B cell (primary cell): ENCODE measurements around the gene UBE2F. TPM values are rescaled to one million over a fixed set of nuclear protein-coding genes. Genes with fewer than 3 reads are reported as not detected.
"Not testable (repeated sequence)": the region's sequence is repeated elsewhere in the genome, so short reads cannot be mapped to it uniquely, and the experiment has no call there.

Source experiments
- ATAC-seq: fragments of 200-7000 bp; cut with Tn5 transposase; one replicate; pipeline ENCODE4 v1.10.0; 2021; ENCODE audit warnings: low read depth, mild to moderate bottlenecking, moderate number of reproducible peaks, moderate library complexity
- CTCF ChIA-PET: fragments of 350-600 bp; sonication (Branson Sonifier 250); formaldehyde crosslinking; loops from one replicate; lab custom pipeline; 2021; ENCODE audit warnings: antibody characterized with exemption, inconsistent platforms; lab: Charles Lee
- POLR2A ChIA-PET: fragments of 350-600 bp; sonication (Branson Sonifier 250); formaldehyde crosslinking; loops from one replicate; lab custom pipeline; 2021; ENCODE audit warnings: antibody characterized with exemption; lab: Charles Lee
- DNase-seq: peaks from one replicate; pipeline ENCODE4 v3.0.0; 2013
- H2AFZ ChIP-seq: 2 replicates; pipeline ENCODE4 v1.6.1; 2012; ENCODE audit warnings: mild to moderate bottlenecking, low read depth, low read length; ENCODE audit not compliant: insufficient read depth, poor library complexity, severe bottlenecking
- H3K27ac ChIP-seq, 2 donors: 1 replicate in 1 of 2; 2 replicates in 1 of 2; pipeline ENCODE4 v1.5.1; 2012 to 2013; ENCODE audit warnings: low read length in 2 of 2, mild to moderate bottlenecking in 2 of 2, moderate library complexity in 1 of 2
- H3K27me3 ChIP-seq, 4 experiments: fragments of 200-600 bp in 1 of 4; sonication (generic) in 1 of 4; replicated peaks in 1 of 4; 1 replicate in 2 of 4; 2 replicates in 2 of 4; pipeline versions ENCODE4 v1.6.1 to v1.7.0; 2013 to 2016; ENCODE audit warnings: low read length in 3 of 4, mild to moderate bottlenecking in 2 of 4, mixed read lengths in 1 of 4, moderate library complexity in 1 of 4; ENCODE audit not compliant: insufficient read depth in 4 of 4, control insufficient read depth in 3 of 4; ENCODE audit errors: control extremely low read depth in 1 of 4
- H3K36me3 ChIP-seq, 2 experiments: replicated peaks in 1 of 2; 1 replicate in 1 of 2; 2 replicates in 1 of 2; pipeline versions ENCODE4 v1.6.1 to v1.7.1; 2013; ENCODE audit warnings: low read length in 1 of 2; ENCODE audit not compliant: insufficient read depth in 2 of 2, control insufficient read depth in 1 of 2; ENCODE audit errors: control extremely low read depth in 1 of 2, extremely low read depth in 1 of 2
- H3K4me1 ChIP-seq, 2 donors: fragments of 200-600 bp in 1 of 2; sonication (generic) in 1 of 2; 1 replicate in 1 of 2; 2 replicates in 1 of 2; pipeline versions ENCODE4 v1.5.1 to v1.6.1; 2013 to 2017; ENCODE audit warnings: low read length in 2 of 2; ENCODE audit not compliant: control insufficient read depth in 2 of 2, insufficient read depth in 2 of 2
- H3K4me2 ChIP-seq: replicated peaks from 2 replicates; pipeline ENCODE3; 2012; ENCODE audit warnings: mild to moderate bottlenecking, low read depth, low read length; ENCODE audit not compliant: poor library complexity, severe bottlenecking
- H3K4me3 ChIP-seq, 5 experiments: fragments of 200-600 bp in 1 of 5; sonication (generic) in 1 of 5; 1 replicate in 3 of 5; 2 replicates in 2 of 5; pipeline versions ENCODE4 v1.5.1 to v1.7.0; 2011 to 2016; ENCODE audit warnings: low read length in 4 of 5, mild to moderate bottlenecking in 4 of 5, low read depth in 2 of 5, control low read depth in 1 of 5, moderate library complexity in 1 of 5; ENCODE audit not compliant: insufficient read depth in 1 of 5; ENCODE audit errors: control extremely low read depth in 1 of 5, extremely low read depth in 1 of 5
- H3K79me2 ChIP-seq: fragments of 200-600 bp; sonication (generic); one replicate; pipeline ENCODE4 v1.6.0; 2016; ENCODE audit warnings: low read length; ENCODE audit not compliant: control insufficient read depth, insufficient read depth
- H3K9ac ChIP-seq: fragments of 200-600 bp; sonication (generic); 2 replicates; pipeline ENCODE4 v1.6.1; 2017; ENCODE audit warnings: mild to moderate bottlenecking, low read length, moderate library complexity
- H3K9me3 ChIP-seq, 3 donors: one replicate each; pipeline versions ENCODE4 v1.6.1 to v1.7.1; 2013; ENCODE audit warnings: low read length in 2 of 3; ENCODE audit not compliant: control insufficient read depth in 2 of 3, insufficient read depth in 1 of 3; ENCODE audit errors: control extremely low read depth in 1 of 3
- H4K20me1 ChIP-seq: 2 replicates; pipeline ENCODE4 v1.6.0; 2012; ENCODE audit warnings: mild to moderate bottlenecking, low read length; ENCODE audit not compliant: insufficient read depth, control insufficient read depth, poor library complexity, severe bottlenecking
- H3K27ac Mint-ChIP-seq: one replicate; pipeline ENCODE4 v1.8.0; 2021; ENCODE audit warnings: mixed read lengths
- H3K27me3 Mint-ChIP-seq: one replicate; pipeline ENCODE4 v1.8.0; 2021; ENCODE audit warnings: mixed read lengths
- H3K4me1 Mint-ChIP-seq: one replicate; pipeline ENCODE4 v1.8.0; 2021; ENCODE audit warnings: mixed read lengths
- H3K4me3 Mint-ChIP-seq: one replicate; pipeline ENCODE4 v1.8.0; 2021; ENCODE audit warnings: mixed read lengths
- H3K9me3 Mint-ChIP-seq: one replicate; pipeline ENCODE4 v1.8.0; 2022; ENCODE audit warnings: mixed read lengths; ENCODE audit not compliant: insufficient read depth
- EZH2 ChIP-seq: IDR thresholded peaks from 2 replicates; pipeline ENCODE4 v1.6.1; 2012; ENCODE audit warnings: borderline replicate concordance, low read depth, mild to moderate bottlenecking, moderate library complexity, low read length; ENCODE audit not compliant: insufficient read depth, poor library complexity, severe bottlenecking
- WGBS: methylation state at CpG from one replicate; pipeline ENCODE4 v1.1.5; 2013; ENCODE audit warnings: missing lambda C conversion rate; ENCODE audit not compliant: insufficient coverage; 5-methylcytosine and 5-hydroxymethylcytosine counted together
- intact Hi-C: fragments of 100-400 bp; cut with micrococcal nuclease; formaldehyde crosslinking; loops from one replicate; pipeline ENCODE4 v1.10.0; 2022
- polyA plus RNA-seq: library from polyadenylated mRNA; depleted of rRNA; stranded (reverse); fragments of >200 nt; gene quantifications from 2 replicates; pipeline ENCODE4 v1.2.3, GENCODE V29; 2012
- total RNA-seq, 2 donors: library from RNA; stranded (reverse); fragments of 120-200 nt in 1 of 2; gene quantifications; 1 replicate in 1 of 2; 2 replicates in 1 of 2; pipeline versions ENCODE4 v1.2.3 to v1.2.4, GENCODE V29; 2013 to 2022
- TF ChIP-seq, protein P1 (sequence below): fragments of 200-600 bp; IDR thresholded peaks from one replicate; pipeline ENCODE4 v1.8.0; 2022; ENCODE audit warnings: antibody characterized with exemption, mild to moderate bottlenecking

The UBE2F gene
- total and polyA plus RNA-seq, 2 donors (not counting 1 experiment from before 2014, with no cell fraction given) = 22.5 to 57.6 TPM

DNA sequence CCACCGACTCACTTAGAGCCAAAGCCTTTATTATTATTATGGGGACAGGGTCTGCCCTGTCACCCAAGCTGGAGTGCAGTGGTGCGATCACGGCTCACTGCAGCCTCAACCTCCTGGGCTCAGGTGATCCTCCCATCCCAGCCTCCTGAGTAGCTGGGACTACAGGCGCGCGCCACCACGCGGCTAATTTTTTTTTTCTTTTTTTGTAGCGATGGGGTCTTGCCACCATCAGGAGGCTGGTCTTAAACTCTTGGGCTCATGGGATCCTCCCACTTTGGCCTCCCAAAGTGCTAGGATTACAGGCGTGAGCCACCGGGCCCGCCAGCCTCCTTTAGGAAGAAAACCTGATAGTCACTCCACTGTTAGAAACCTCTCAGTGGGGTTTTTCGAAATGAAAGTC is 970 bp upstream of the UBE2F start:
- H3K27me3 Mint-ChIP-seq, H3K27me3 ChIP-seq, H3K36me3 ChIP-seq, H3K9me3 Mint-ChIP-seq, POLR2A ChIA-PET, DNase-seq, ATAC-seq, CTCF ChIA-PET, H3K27ac ChIP-seq: not testable (repeated sequence)
- Histone ChIP-seq H3K4me3 (peak overlapping the region in 4 of 5 experiments; percentile 59 to 96 (median 76)), H3K9me3 (peaks cover 0 to 19% (median 17%) of the 10 kb centered on the region in 3 donors), H3K4me2 (peak overlapping the region; percentile 97), H3K4me1 (peaks cover 27 to 32% of the 10 kb centered on the region in 2 donors), H3K9ac (peak overlapping the region; percentile 79), H4K20me1 (peaks cover 16% of the 10 kb centered on the region), H2AFZ (peak overlapping the region; percentile 98), H3K79me2 (peaks cover 14% of the 10 kb centered on the region)
- Mint-ChIP-seq H3K4me3 (peak overlapping the region; percentile 80), H3K4me1 (peaks cover 36% of the 10 kb centered on the region), H3K27ac (peak overlapping the region; percentile 88)
- intact Hi-C loops = loop anchor here (1.0 to 10.0 kb wide), 10 partner anchors 44 to 881 kb away; partner anchors contain the start of genes ASB1, COPS8 and ILKAP
- WGBS = 71% methylated on average over 9 of the region's 13 CpGs

DNA sequence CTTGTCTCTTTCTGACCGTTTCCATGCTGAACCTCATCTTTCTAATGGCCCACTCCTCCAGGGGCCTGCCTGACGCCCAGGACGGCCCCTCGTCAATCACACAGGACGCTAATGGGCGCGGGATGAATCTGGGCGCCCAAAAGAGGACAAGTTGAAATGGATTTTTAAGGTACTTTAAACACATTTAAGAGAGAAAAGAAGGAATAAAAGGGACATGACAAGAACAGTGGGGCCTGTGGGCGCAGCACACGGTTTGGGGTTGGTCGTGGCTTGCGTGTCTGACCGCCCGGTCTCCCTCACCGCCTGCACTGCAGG is 607 bp upstream of the UBE2F start:
- ATAC-seq = no peak
- Histone ChIP-seq H3K9ac (peak overlapping the region; percentile 79), H3K27me3 (no peaks in the 10 kb centered on the region), H3K4me1 (peaks cover 27 to 32% of the 10 kb centered on the region in 2 donors), H3K4me3 (peak overlapping the region; percentile 54 to 96 (median 73)), H3K79me2 (peaks cover 17% of the 10 kb centered on the region), H3K36me3 (no peaks in the 10 kb centered on the region), H3K4me2 (peak overlapping the region; percentile 97), H3K27ac (peak overlapping the region; percentile 11 to 50), H2AFZ (peak overlapping the region; percentile 98), H3K9me3 (peaks cover 0 to 17% (median 16%) of the 10 kb centered on the region in 3 donors), H4K20me1 (peaks cover 16% of the 10 kb centered on the region)
- WGBS = 20% methylated on average over 11 of the region's 15 CpGs
- Mint-ChIP-seq H3K27ac (peak overlapping the region; percentile 88), H3K4me1 (peaks cover 36% of the 10 kb centered on the region), H3K9me3 (peaks cover 4% of the 10 kb centered on the region), H3K4me3 (peak overlapping the region; percentile 80), H3K27me3 (no peaks in the 10 kb centered on the region)
- ChIA-PET CTCF (no interaction called here), POLR2A (no interaction called here)
- intact Hi-C loops = loop anchor here (1.0 to 10.0 kb wide), 10 partner anchors 44 to 881 kb away; partner anchors contain the start of genes ASB1, COPS8 and ILKAP
- no peak for TF ChIP-seq EZH2
- TF ChIP-seq, protein P1, sequence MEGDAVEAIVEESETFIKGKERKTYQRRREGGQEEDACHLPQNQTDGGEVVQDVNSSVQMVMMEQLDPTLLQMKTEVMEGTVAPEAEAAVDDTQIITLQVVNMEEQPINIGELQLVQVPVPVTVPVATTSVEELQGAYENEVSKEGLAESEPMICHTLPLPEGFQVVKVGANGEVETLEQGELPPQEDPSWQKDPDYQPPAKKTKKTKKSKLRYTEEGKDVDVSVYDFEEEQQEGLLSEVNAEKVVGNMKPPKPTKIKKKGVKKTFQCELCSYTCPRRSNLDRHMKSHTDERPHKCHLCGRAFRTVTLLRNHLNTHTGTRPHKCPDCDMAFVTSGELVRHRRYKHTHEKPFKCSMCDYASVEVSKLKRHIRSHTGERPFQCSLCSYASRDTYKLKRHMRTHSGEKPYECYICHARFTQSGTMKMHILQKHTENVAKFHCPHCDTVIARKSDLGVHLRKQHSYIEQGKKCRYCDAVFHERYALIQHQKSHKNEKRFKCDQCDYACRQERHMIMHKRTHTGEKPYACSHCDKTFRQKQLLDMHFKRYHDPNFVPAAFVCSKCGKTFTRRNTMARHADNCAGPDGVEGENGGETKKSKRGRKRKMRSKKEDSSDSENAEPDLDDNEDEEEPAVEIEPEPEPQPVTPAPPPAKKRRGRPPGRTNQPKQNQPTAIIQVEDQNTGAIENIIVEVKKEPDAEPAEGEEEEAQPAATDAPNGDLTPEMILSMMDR = no peak
- DNase-seq = no peak
